Measurements from ENCODE around the gene SLC24A3. TPM values are rescaled to one million over a fixed set of nuclear protein-coding genes. Genes with fewer than 3 reads are reported as not detected.

Gene SLC24A3
- total and polyA plus RNA-seq, 7 donors = 0.92 to 20.8 (median 13.5) TPM

DNA sequence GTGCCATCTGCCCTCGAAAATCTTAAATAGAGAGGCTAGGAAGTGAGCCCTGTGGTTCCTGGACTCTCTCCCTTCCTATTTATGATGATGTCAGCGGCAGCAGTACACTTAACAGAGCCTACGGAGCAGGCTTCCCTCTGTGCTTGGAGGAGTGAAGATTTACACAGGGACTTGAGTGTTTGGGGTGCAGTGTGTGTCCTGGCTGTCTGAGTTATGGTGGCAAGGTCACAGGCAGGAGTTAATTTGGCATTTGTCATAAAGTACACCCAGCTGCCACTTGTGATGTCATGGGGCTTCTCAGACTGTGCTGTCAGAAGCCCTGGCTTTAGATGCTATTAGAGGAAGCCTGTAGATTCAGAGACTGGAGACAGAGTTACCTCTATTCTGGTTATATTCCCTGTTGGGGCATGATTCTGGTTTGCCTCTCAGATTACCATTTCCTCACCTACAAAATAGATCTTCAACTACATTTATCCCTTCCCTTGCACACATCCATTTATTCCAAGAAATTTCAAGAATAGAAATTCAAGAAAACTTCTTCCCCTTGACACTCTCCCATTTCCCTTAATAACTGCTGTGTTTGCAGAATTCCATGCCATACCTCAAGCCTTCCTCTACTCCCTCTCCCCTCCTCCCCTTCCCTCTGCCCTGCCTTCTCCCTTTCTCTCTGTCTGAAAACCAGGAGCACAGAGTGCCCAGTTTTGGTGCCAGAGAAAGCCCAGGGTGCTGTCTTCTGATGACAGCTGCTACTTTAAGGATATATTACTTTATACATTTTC is 72.1 kb downstream of the SLC24A3 start:
- H3K27ac ChIP-seq = peak overlapping the region in 3 of 4 donors; percentile 69 to 74 (median 70)
- TF ChIP-seq POLR2A (IDR thresholded peaks at IDR 0.05) (no peak), CTCF (IDR thresholded peaks at IDR 0.05) (no peak), EP300 (IDR thresholded peaks at IDR 0.05) (peak in 1 of 4 donors; percentile 25), POLR2AphosphoS5 (IDR thresholded peaks at IDR 0.05) (peak in 3 of 4 donors; percentile 51 to 75 (median 66))
- no peaks in the 10 kb centered on the region for H3K9me3 ChIP-seq
- H3K4me3 ChIP-seq = no peak overlapping the region
- intact Hi-C loops (cut with DNase I) = loop anchor here (5.0 kb wide), 4 partner anchors 52 to 173 kb away; no protein-coding TSS in a partner anchor
- peaks cover 0 to 5% (median 0%) of the 10 kb centered on the region in 4 donors for H3K36me3 ChIP-seq
- 70 to 73% methylated on average over 3 of the region's 3 CpGs for WGBS, 2 donors
- H3K27me3 ChIP-seq = no peaks in the 10 kb centered on the region
- peak; percentile 75 for DNase-seq
- H3K4me1 ChIP-seq = peaks cover 0 to 51% (median 48%) of the 10 kb centered on the region in 4 donors

DNA sequence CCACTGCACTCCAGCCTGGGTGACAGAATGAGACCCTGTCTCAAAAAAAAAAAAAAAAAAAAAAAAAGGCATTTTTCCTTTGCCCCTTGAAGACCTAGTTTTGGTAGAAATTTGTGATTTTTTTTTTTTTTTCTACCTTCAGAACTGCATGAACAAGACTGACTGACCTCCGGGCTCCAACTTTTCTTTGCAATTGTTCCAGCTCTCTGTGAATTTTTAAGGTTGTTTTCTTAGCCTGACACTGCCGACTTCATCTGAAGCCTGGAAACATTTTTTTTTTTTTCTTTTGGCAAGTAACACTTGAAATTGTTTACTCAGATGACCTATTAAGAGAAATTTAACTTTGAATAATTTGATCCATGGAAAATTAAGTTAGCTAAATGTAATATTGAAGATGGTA is 73.0 kb downstream of the SLC24A3 start:
- Histone ChIP-seq H3K4me1 (peaks cover 0 to 55% (median 50%) of the 10 kb centered on the region in 4 donors), H3K4me3 (no peak overlapping the region), H3K9me3 (no peaks in the 10 kb centered on the region), H3K36me3 (peaks cover 0 to 5% (median 0%) of the 10 kb centered on the region in 4 donors), H3K27me3 (no peaks in the 10 kb centered on the region), H3K27ac (peak overlapping the region in 3 of 4 donors; percentile 69 to 74 (median 70))
- intact Hi-C loops (cut with DNase I) = loop anchor here (5.0 kb wide), 3 partner anchors 57 to 172 kb away; no protein-coding TSS in a partner anchor
- DNase-seq = no peak
- WGBS, 2 donors = 74 to 83% methylated on average over 2 of the region's 2 CpGs
- TF ChIP-seq POLR2AphosphoS5 (IDR thresholded peaks at IDR 0.05) (no peak), EP300 (IDR thresholded peaks at IDR 0.05) (no peak), POLR2A (IDR thresholded peaks at IDR 0.05) (no peak), CTCF (IDR thresholded peaks at IDR 0.05) (no peak)

GRCh38 chr20:19288061-19288460 is 75.6 kb downstream of the SLC24A3 start:
- H3K4me1 ChIP-seq = peaks cover 0 to 70% (median 63%) of the 10 kb centered on the region in 4 donors
- peak overlapping the region; percentile 41 to 71 (median 60) for H3K27ac ChIP-seq
- intact Hi-C loops (cut with DNase I) = loop anchor here (2.0 to 5.0 kb wide), 4 partner anchors 54 to 169 kb away; no protein-coding TSS in a partner anchor
- no peak for DNase-seq
- no peaks in the 10 kb centered on the region for H3K9me3 ChIP-seq
- H3K4me3 ChIP-seq = no peak overlapping the region
- WGBS, 2 donors = 60 to 78% methylated on average over 2 of the region's 2 CpGs
- no peaks in the 10 kb centered on the region for H3K27me3 ChIP-seq
- TF ChIP-seq POLR2A (IDR thresholded peaks at IDR 0.05) = no peak
- TF ChIP-seq CTCF (IDR thresholded peaks at IDR 0.05) = no peak
- peak in 2 of 4 donors; percentile 20 to 38 for TF ChIP-seq POLR2AphosphoS5 (IDR thresholded peaks at IDR 0.05)
- TF ChIP-seq EP300 (IDR thresholded peaks at IDR 0.05) = no peak
- H3K36me3 ChIP-seq = no peaks in the 10 kb centered on the region

- peaks cover 0 to 68% (median 61%) of the 10 kb centered on the region in 4 donors for H3K4me1 ChIP-seq
- TF ChIP-seq POLR2AphosphoS5 (IDR thresholded peaks at IDR 0.05) (no peak), CTCF (IDR thresholded peaks at IDR 0.05) (no peak), EP300 (IDR thresholded peaks at IDR 0.05) (no peak), POLR2A (IDR thresholded peaks at IDR 0.05) (no peak)
Measured at GRCh38 chr20:19288636-19289035, 76.2 kb downstream of the SLC24A3 start.

More at GRCh38 chr20:19288636-19289035, 76.2 kb downstream of the SLC24A3 start:
- Histone ChIP-seq H3K9me3 (no peaks in the 10 kb centered on the region), H3K36me3 (no peaks in the 10 kb centered on the region), H3K27me3 (no peaks in the 10 kb centered on the region), H3K27ac (peak overlapping the region; percentile 41 to 71 (median 60)), H3K4me3 (no peak overlapping the region)
- intact Hi-C loops (cut with DNase I) = loop anchor here (2.0 to 5.0 kb wide), 4 partner anchors 54 to 169 kb away; no protein-coding TSS in a partner anchor
- DNase-seq = no peak
- 28 to 49% methylated on average over 3 of the region's 3 CpGs for WGBS, 2 donors

Measured in sigmoid colon (tissue), 7 donors.